GM12801 (cell line): ENCODE measurements around the gene PTX3.

ENCODE experiments used
- TF ChIP-seq, protein P1 (sequence below): IDR thresholded peaks from one replicate; pipeline ENCODE4 v1.5.1; 2011; ENCODE audit warnings: control low read depth; ENCODE audit not compliant: insufficient read length; ENCODE audit errors: extremely low read depth

The PTX3 gene

DNA sequence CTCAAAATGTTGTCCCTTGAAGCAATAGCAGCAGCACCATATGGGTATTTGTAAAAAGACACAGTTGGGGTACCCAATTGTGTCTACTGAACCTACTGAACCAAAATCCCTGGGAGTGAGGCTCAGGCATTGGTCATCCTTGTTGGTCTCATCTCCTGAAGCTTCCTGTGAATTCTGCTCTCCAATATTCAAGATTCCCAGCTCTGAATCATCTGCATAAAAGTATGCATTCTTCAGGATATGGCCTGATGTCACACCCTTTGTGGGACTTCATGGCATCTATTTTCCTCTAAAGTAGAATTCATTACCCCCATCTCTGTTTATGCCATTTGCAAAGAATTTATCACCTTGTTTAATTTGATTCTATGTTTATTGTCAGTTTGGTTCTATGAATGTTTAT lies 13.3 kb upstream of the PTX3 start:
- TF ChIP-seq, protein P1, sequence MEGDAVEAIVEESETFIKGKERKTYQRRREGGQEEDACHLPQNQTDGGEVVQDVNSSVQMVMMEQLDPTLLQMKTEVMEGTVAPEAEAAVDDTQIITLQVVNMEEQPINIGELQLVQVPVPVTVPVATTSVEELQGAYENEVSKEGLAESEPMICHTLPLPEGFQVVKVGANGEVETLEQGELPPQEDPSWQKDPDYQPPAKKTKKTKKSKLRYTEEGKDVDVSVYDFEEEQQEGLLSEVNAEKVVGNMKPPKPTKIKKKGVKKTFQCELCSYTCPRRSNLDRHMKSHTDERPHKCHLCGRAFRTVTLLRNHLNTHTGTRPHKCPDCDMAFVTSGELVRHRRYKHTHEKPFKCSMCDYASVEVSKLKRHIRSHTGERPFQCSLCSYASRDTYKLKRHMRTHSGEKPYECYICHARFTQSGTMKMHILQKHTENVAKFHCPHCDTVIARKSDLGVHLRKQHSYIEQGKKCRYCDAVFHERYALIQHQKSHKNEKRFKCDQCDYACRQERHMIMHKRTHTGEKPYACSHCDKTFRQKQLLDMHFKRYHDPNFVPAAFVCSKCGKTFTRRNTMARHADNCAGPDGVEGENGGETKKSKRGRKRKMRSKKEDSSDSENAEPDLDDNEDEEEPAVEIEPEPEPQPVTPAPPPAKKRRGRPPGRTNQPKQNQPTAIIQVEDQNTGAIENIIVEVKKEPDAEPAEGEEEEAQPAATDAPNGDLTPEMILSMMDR: no peak

DNA sequence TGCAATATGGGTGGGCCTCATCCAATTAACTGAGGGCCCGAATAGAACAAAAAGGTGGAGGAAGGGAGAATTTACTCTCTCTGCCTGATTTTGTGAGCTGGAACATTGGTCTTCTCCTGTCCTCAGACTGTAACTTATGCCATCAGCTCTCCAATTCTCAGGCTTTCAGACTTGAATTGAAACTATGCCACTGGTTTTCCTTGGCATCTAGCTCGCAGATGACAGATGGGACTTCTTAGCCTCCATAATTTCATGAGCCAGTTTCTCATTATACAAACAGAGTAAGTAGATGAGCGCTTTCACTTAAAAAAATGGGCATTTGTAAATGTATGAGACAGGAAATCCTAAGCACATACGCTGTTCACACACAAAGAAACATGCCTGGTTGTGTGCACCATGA lies 8.7 kb upstream of the PTX3 start:
- TF ChIP-seq, protein P1: no peak

GRCh38 chr3:157428853-157429252 lies 7.8 kb upstream of the PTX3 start:
- TF ChIP-seq, protein P1: no peak

DNA sequence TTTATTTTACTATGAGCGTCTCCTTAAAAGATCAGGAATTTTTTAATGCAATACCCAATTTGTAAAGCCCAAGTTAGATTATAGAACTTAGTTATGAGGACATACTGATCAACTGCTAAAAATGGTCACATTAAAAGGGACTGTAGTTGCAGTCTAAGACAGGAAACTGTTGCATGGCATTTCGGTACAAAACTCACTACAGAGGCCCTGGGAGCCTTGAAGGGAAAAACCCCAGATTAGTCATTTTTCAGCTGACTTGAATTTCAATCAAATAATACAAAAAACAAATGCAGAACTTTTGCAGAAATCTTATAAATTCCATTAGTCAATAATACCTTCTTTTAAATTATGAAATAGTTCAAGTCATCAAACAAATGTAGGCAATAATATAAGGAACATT lies 6.9 kb upstream of the PTX3 start:
- TF ChIP-seq, protein P1: no peak

DNA sequence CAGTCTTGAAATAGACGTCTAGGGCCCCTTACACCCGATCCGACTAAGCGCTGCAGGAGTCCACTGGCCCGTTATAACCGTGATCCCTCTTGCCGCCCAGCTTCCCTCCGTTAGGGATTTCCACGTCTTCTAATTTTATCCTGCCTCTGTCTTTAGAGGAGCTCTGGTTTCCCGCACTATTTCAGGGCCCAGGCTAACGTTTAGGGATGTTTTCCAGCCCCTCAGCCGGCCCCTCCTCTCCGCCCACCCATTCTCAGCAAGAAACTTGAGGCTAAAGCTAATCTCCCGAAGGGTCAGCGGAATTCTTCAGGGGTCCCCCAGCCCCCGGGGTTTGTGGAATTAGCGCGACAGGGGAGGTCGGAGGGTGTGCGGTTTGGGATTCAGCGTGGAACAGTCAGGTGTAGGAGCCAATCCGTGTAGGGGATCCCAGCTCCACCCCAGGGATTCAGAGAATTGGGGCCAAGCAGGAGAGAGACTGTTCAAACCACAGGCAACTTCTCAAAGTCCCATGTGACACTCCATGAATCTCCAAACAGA lies 1.6 kb downstream of the PTX3 start:
- TF ChIP-seq, protein P1: no peak

- TF ChIP-seq, protein P1: no peak
These were observed 4.5 kb downstream of the PTX3 start for GRCh38 chr3:157441102-157441624.

DNA sequence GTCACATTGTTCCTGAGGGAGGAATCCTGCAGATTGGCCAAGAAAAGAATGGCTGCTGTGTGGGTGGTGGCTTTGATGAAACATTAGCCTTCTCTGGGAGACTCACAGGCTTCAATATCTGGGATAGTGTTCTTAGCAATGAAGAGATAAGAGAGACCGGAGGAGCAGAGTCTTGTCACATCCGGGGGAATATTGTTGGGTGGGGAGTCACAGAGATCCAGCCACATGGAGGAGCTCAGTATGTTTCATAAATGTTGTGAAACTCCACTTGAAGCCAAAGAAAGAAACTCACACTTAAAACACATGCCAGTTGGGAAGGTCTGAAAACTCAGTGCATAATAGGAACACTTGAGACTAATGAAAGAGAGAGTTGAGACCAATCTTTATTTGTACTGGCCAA lies 6.1 kb downstream of the PTX3 start:
- TF ChIP-seq, protein P1: no peak
